Anterior cingulate cortex (tissue), 58 donors: ENCODE results near the gene BCHE.

Experiments
- DNase-seq, 58 donors: peaks; one replicate each; lab custom pipeline; 2025; lab: John Stamatoyannopoulos, UW

BCHE gene

DNA sequence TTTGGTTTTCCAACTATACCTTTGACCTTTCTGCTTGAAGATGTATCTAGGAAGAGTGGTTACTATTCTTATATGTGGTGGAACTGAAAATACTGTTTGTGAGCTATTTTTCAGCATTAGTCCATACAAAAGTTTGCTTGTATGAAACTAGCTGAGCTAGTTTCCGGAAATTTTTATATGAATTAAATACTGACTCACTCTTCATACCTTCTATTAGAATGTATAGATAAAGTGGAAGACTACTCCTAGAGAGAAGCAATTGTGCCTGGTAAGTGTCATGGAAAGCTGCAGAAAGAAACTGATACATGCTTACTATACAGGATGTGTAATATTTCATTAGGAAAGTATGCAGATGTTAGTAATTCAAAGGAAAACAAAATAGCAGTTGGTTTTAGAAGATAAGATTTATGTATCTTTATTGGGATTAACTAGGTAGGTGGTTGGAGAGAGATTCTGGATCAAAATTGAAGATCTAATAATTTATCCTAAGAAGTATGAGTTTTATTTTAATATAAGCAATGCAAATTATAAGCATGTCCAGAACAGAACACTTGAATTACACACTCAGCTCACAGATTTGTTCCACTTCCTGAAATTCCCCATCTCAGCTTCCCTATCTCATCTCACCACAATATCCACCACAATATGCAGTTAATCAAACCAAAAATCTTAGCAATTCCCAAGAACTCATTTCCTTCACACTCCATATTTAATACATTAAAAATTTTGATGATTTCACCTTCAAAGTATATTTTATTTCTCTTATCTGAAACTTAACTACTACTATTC lies 82.8 kb downstream of the BCHE start:
- DNase-seq, result no peak

DNA sequence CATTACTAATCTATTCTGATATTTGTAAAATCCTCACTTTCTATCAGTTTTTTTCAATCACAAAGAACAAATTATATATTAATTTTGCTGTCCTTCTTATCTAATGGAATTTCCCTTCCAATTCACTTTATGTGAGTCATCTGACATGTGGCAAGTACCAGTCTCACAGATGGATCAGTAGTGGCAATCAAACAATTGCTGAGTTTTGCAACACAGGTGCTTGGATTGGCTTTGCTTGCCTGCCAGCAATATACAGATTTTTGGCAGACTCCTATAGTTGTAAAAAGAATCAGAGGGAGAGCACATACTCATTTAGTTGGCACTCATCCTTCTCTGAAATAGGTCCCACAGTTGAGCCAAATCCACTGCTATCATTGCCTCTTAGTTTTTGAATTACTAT lies 83.7 kb downstream of the BCHE start:
- DNase-seq, result no peak

DNA sequence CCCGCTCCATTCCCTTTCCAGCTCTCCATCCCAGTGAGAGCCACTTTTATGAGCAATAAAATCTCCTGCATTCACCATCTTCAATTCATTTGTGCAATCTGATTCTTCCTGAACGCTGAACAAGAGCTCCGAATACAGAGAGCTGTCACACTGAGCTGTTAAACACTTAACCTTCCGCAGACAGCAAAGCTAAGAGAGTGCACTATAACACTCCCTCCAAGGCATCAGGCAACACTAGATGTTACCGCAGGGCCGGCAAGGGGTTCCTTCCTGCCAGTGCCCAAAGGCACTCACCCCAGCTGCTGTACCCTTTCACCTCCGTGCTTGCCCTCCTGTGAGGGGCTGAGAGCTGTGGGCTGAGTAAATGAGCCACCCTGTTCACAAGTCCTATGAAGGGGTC lies 85.6 kb downstream of the BCHE start:
- DNase-seq, result no peak

DNA sequence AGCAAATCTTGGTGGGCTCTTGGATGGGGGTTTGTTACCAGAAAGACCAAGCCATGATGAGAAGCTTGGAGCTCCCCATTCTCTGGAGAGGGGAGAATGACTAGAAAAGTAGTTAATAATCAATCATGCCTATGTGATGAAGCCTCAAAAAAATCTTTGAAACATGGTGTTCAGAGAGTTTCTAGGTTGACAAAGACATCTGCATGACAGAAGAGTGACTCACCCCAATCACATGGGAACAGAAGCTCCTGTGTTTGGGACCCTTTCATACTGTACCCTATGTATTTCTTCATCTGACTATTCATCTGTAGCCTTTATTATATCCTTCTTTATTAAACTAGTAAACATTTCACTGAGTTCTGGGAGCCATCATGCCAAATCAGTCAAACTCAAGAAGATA lies 87.4 kb downstream of the BCHE start:
- no peak for DNase-seq

DNA sequence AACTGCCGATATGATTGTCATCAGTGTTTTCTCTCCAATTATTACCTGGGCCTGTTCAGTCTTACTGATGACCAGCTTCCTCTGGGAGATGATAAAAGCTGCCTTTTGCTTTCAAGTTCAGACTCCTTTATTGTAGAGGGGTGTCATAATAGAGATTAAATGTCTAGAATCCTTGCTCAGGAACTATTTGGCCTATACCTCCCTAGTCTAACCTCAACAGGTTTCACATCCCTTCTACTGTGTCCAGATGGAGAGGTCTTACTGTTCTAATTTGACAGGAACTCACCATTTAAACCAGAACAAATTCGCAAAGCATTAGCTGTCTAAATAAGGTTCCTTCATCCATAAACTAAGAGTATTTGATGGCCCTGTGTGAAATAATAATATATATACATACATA lies 88.0 kb downstream of the BCHE start:
- no peak for DNase-seq

DNA sequence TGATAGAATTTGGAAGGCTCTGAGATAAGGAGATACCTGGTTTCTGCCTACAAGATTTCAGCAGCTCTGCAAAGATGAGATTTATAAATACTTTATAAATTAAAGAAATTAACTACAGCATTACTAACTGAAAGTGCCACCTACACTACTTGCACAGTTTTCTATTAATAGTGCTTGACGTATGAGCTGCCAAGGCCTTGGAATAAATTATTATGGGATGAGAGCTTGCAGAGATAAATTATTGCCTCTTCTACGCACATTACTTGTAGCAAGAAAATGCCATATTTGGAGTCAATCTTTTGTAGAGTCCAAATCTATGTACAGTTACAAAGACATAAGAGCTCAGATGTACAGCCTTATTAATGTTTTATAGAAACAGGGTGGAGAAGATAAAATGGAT lies 89.1 kb downstream of the BCHE start:
- DNase-seq, result no peak

DNA sequence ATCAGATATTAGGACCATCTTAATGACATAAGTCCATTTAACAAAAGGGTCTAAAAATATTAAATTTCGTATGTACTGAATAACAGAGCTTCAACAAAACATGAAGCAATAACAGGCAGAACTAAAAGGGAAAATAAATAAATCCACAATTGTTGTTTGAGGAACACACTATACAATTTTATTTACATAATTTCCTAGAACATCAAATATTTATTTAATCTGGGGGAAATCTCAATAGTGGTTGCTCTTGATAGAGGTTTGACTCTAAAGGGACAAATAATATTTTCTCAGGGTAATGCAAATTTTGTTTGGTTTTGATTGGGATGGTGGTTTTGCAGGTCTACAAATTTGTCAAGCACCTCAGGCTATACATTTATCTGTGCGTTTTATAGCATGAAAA lies 90.3 kb downstream of the BCHE start:
- no peak for DNase-seq

DNA sequence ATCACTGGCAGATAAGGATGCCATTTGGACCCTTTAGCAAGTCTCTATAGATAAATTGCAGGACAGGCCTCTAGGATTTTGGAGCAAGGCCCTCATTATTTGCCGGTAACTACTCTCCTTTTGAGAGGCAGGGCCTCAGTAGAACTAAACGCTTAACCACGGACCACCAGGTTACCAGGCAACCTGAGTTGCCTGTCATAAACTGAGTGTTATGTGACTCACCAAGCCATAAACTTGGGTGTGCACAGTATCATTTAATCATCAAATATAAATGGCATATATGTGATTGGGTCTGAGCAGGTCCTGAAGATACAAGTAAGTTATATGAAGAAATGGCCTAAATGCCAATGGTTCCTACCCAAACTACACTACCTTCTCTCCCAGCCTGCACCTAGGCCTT lies 93.2 kb downstream of the BCHE start:
- no peak for DNase-seq

DNA sequence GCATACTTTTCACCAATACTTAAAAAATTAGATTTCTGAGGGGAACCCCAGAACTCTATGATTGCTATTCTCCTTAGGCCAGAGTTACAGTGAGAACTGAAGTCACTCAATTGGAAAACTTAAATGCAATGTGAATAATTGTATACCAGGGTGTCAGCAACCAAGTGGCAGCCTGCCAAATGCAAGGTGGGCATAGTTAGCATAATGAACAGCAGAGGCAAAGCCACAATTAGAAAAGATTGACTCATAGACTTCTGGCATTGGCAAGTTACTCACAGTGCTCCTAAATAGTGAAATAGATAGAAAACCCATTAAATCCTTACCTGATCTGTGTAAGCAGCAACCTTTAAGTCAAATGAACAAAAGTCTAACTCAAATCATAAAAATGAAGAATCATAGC lies 94.9 kb downstream of the BCHE start:
- peak in 1 of 58 donors; percentile 29 for DNase-seq

DNA sequence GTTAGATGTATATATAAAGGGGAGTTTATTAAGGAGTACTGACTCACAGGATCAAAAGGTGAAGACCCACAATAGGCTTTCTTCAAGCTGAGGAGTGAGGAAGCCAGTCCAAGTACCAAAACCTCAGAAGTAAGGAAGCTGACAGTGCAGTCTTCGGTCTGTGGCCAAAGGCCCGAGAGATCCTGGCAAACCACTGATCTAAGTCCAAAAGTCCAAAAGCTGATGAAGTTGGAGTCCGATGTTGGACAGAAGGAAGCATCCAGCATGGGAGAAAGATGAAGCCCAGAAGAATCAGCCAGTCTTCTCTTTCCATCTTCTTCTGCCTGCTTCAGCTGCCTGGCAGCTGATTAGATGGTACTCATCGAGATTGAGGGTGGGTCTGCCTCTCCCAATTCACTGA lies 107.5 kb downstream of the BCHE start:
- DNase-seq, result no peak

DNA sequence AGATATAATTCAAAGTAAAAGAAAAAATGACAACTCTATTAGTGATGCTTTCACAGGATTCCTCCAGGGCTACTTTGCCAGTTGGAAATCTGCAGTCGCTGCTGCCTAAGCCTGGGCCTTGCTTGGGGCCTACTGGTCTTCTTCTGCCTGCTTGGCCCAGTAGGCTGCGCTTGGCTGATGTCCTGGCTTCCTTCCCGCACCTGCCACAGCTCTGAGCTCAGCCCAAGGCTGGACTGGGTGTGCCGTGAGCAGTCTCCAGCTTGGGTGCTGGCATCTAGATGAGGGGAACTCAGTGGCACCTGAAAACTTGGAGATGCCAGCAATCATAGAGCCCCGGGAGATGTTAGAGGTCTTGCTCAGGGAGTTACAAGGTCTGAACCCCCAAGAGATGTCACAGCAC lies 108.3 kb downstream of the BCHE start:
- no peak for DNase-seq

DNA sequence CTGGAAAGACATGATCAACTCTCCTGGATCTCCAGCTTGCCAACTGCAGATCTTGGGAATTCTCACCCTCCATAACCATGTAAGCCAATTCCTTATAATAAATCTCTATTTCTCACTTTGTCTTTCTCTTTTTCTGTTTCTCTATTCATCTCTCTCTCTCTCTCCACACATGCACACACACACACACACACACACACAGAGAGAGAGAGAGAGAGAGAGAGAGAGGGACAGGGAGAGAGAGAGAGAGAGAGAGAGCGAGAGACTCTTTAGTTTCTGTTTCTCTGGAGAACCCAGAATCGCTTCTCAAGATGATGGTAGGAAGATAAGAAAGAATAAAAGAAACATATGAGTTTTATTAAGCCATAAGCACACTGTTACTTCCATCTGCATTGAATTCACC lies 111.9 kb downstream of the BCHE start:
- DNase-seq, result no peak
